ENCODE results near the gene LTF. TPM values are rescaled to one million over a fixed set of nuclear protein-coding genes. Genes with fewer than 3 reads are reported as not detected.

The LTF gene
- total RNA-seq, 1 experiment from 2014 or later, result not detected

DNA sequence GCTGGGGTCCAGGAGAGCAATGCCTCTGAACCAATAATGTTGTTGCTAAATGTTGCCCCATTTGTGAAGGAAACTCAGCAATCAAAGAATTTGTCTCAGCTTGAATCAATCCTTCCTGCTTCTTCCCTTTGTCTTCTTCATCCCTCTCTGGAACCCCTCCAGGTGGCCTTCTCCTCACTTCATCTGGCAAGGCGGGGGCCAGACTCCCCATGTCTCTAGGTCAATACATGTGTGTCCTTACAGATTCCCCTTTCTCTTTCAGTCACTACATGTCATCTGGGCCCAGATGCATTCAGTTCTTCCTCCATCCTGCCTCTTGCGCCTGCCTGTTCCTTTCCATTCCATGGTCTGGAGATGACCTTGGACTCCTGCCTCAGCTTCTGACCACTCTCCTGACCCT lies 8.0 kb upstream of the LTF start:
- H2AFZ ChIP-seq, result no peak overlapping the region
- H3K4me1 ChIP-seq (replicated peaks; ENCODE audit: insufficient read depth), result no peaks in the 10 kb centered on the region
- TF ChIP-seq EZH2 (IDR thresholded peaks at IDR 0.05; ENCODE audit: low read depth) (no peak), CTCF (conservative IDR thresholded peaks at IDR 0.05) (no peak)
- H3K4me3 ChIP-seq, result no peak overlapping the region
- CTCF ChIA-PET, result no interaction called here
- BruUV-seq (replicated peaks), result no TSS peak
- no peak overlapping the region for H3K4me2 ChIP-seq
- no peaks in the 10 kb centered on the region for H3K79me2 ChIP-seq (ENCODE audit: low read depth)
- no peak overlapping the region for H3K27ac ChIP-seq
- intact Hi-C loops (cut with micrococcal nuclease; ENCODE audit: unreplicated experiment), result no loop called here
- no peaks in the 10 kb centered on the region for H3K36me3 ChIP-seq (ENCODE audit: low read depth)
- no peaks in the 10 kb centered on the region for H3K9me2 ChIP-seq (ENCODE audit: insufficient read depth)
- no peaks in the 10 kb centered on the region for H3K9me3 ChIP-seq (ENCODE audit: insufficient read depth, low read depth)
- no peaks in the 10 kb centered on the region for H3K27me3 ChIP-seq (ENCODE audit: insufficient read depth, low read depth)
- no peaks in the 10 kb centered on the region for H4K20me1 ChIP-seq (ENCODE audit: insufficient read depth)
- no peak for DNase-seq
- no peaks in the 10 kb centered on the region for H3F3A ChIP-seq (ENCODE audit: insufficient read depth, low read depth)
- POLR2A ChIA-PET (ENCODE audit: unreplicated experiment), result no interaction called here

GRCh38 chr3:46471371-46471914 lies 6.7 kb upstream of the LTF start:
- Histone ChIP-seq H3K36me3 (ENCODE audit: low read depth) (no peaks in the 10 kb centered on the region), H3K9me3 (ENCODE audit: insufficient read depth, low read depth) (no peaks in the 10 kb centered on the region), H3K27me3 (ENCODE audit: insufficient read depth, low read depth) (no peaks in the 10 kb centered on the region), H3K4me2 (no peak overlapping the region), H3K27ac (no peak overlapping the region), H3K79me2 (ENCODE audit: low read depth) (no peaks in the 10 kb centered on the region), H3K4me3 (no peak overlapping the region), H3K9me2 (ENCODE audit: insufficient read depth) (no peaks in the 10 kb centered on the region), H3K4me1 (replicated peaks; ENCODE audit: insufficient read depth) (no peaks in the 10 kb centered on the region), H4K20me1 (ENCODE audit: insufficient read depth) (no peaks in the 10 kb centered on the region), H3F3A (ENCODE audit: insufficient read depth, low read depth) (no peaks in the 10 kb centered on the region), H2AFZ (no peak overlapping the region)
- no peak for DNase-seq
- TF ChIP-seq CTCF (conservative IDR thresholded peaks at IDR 0.05), result no peak
- no peak for TF ChIP-seq EZH2 (IDR thresholded peaks at IDR 0.05; ENCODE audit: low read depth)
- BruUV-seq (replicated peaks), result no TSS peak
- intact Hi-C loops (cut with micrococcal nuclease; ENCODE audit: unreplicated experiment), result no loop called here
- ChIA-PET POLR2A (ENCODE audit: unreplicated experiment) (interaction anchor here (0.6 kb wide), 1 partner anchor 1582 kb away, joined by 10 read pairs; no protein-coding TSS in a partner anchor), CTCF (interaction anchor here (0.6 kb wide), 1 partner anchor 130 kb away, joined by 6 read pairs; no protein-coding TSS in a partner anchor)

DNA sequence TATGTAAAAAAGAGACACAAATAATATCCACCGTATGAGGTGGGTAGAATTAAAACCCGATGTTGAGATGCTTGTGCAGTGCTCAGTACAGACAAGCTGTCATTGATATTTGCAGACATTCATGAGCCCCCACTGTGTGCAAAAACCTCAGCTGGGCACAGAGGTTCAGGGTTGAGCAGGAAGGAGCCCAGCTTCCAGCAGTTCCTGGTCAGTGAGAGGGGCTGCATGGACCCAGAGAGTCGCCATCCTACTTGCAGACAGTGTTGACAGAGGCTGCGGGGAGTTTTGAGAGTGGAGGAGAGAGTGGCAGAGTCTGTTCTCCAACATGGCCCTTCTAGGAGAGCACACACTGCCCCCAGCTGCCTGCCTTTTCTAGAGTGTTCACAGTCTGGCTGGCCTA lies 6.1 kb upstream of the LTF start:
- no peaks in the 10 kb centered on the region for H3K9me2 ChIP-seq (ENCODE audit: insufficient read depth)
- no peak overlapping the region for H3K4me2 ChIP-seq
- no peaks in the 10 kb centered on the region for H3K27me3 ChIP-seq (ENCODE audit: insufficient read depth, low read depth)
- H3K27ac ChIP-seq, result no peak overlapping the region
- H3K36me3 ChIP-seq (ENCODE audit: low read depth), result no peaks in the 10 kb centered on the region
- H3K4me1 ChIP-seq (replicated peaks; ENCODE audit: insufficient read depth), result no peaks in the 10 kb centered on the region
- no peaks in the 10 kb centered on the region for H3F3A ChIP-seq (ENCODE audit: insufficient read depth, low read depth)
- TF ChIP-seq EZH2 (IDR thresholded peaks at IDR 0.05; ENCODE audit: low read depth) (no peak), CTCF (conservative IDR thresholded peaks at IDR 0.05) (no peak)
- H4K20me1 ChIP-seq (ENCODE audit: insufficient read depth), result no peaks in the 10 kb centered on the region
- CTCF ChIA-PET, result no interaction called here
- H3K4me3 ChIP-seq, result no peak overlapping the region
- H2AFZ ChIP-seq, result no peak overlapping the region
- no peaks in the 10 kb centered on the region for H3K9me3 ChIP-seq (ENCODE audit: insufficient read depth, low read depth)
- no peaks in the 10 kb centered on the region for H3K79me2 ChIP-seq (ENCODE audit: low read depth)
- intact Hi-C loops (cut with micrococcal nuclease; ENCODE audit: unreplicated experiment), result no loop called here
- no peak for DNase-seq
- POLR2A ChIA-PET (ENCODE audit: unreplicated experiment), result interaction anchor here (0.6 kb wide), 1 partner anchor 1581 kb away, joined by 10 read pairs; no protein-coding TSS in a partner anchor
- no TSS peak for BruUV-seq (replicated peaks)
